ENCODE data around the gene PPP1R14B.
A peak's percentile ranks its signal among the peaks of the same experiment; 100 is the strongest.

PPP1R14B gene

DNA sequence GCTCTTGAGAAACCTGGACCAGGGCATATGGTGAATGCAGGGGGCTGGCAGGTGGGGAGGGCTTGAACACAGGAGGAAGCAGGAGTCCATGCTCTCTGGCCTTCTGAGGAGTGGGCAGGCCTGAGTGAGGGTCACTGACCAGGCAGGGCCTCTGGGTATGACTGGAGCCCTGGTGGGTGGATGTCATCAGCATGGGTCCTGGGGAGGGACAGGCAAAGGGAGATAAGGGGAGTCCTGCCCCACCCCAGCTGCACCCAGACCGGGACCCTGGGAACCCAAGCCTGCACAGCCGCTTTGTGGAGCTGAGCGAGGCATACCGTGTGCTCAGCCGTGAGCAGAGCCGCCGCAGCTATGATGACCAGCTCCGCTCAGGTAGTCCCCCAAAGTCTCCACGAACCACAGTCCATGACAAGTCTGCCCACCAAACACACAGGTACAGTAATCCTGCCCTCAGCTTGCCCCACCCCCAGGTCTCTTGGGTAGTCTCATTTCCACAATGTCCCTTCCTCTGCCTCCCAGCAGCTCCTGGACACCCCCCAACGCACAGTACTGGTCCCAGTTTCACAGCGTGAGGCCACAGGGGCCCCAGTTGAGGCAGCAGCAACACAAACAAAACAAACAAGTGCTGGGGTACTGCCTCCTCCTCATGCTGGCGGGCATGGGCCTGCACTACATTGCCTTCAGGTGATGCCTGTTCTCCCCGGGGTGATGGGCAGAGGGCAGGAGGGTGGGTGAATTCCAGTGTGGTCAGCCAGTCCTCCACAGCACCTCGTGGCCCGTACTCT is 14.4 kb downstream of the PPP1R14B start:
- ATAC-seq (replicated peaks) (no peak), DNase-seq (no peak)
- peak overlapping the region in 1 of 2 donors; percentile 49 for H3K27ac Mint-ChIP-seq
- H3K9me3 Mint-ChIP-seq = no peaks in the 10 kb centered on the region
- peaks cover 13% of the 10 kb centered on the region for H3K36me3 Mint-ChIP-seq (ENCODE audit: insufficient read depth)
- H3K4me3 Mint-ChIP-seq = peak overlapping the region; percentile 61 to 91
- H3K27me3 Mint-ChIP-seq = no peaks in the 10 kb centered on the region
- H3K4me1 Mint-ChIP-seq (ENCODE audit: low read depth in 2 of 2) = peaks cover 31 to 33% of the 10 kb centered on the region in 2 donors

GRCh38 chr11:64231546-64231945 is 15.2 kb downstream of the PPP1R14B start:
- Mint-ChIP-seq H3K36me3 (ENCODE audit: insufficient read depth) (peaks cover 16% of the 10 kb centered on the region), H3K27ac (peak overlapping the region in 1 of 2 donors; percentile 38), H3K4me3 (peak overlapping the region; percentile 91 to 93), H3K27me3 (no peaks in the 10 kb centered on the region), H3K4me1 (ENCODE audit: low read depth in 2 of 2) (peaks cover 39 to 41% of the 10 kb centered on the region in 2 donors), H3K9me3 (no peaks in the 10 kb centered on the region)
- no peak for ATAC-seq (replicated peaks)
- DNase-seq = no peak

DNA sequence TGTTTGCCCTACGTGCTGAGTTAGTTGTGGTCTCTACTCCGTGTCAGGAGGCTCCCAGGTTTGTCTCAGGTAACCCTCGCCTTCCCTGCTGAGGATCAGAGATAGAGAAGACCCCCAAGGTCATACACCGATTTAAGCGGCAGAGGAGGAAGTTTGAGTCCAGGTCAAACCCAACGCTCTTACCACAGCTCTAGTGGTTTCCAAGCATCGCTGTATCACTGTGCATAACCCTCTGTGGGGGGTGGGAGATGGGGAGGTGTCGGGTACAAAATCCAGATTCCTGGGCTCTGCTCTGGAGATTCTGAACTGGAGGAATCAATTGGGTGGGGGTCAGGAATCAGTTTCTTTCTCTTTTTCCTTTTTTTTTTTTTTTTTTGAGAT is 15.8 kb downstream of the PPP1R14B start:
- ATAC-seq (replicated peaks) (no peak), DNase-seq (no peak)
- Mint-ChIP-seq H3K27ac (peak overlapping the region; percentile 97 to 98), H3K4me1 (ENCODE audit: low read depth in 2 of 2) (peaks cover 39 to 41% of the 10 kb centered on the region in 2 donors), H3K9me3 (no peaks in the 10 kb centered on the region), H3K27me3 (no peaks in the 10 kb centered on the region), H3K36me3 (ENCODE audit: insufficient read depth) (peaks cover 16% of the 10 kb centered on the region), H3K4me3 (peak overlapping the region; percentile 91 to 93)

DNA sequence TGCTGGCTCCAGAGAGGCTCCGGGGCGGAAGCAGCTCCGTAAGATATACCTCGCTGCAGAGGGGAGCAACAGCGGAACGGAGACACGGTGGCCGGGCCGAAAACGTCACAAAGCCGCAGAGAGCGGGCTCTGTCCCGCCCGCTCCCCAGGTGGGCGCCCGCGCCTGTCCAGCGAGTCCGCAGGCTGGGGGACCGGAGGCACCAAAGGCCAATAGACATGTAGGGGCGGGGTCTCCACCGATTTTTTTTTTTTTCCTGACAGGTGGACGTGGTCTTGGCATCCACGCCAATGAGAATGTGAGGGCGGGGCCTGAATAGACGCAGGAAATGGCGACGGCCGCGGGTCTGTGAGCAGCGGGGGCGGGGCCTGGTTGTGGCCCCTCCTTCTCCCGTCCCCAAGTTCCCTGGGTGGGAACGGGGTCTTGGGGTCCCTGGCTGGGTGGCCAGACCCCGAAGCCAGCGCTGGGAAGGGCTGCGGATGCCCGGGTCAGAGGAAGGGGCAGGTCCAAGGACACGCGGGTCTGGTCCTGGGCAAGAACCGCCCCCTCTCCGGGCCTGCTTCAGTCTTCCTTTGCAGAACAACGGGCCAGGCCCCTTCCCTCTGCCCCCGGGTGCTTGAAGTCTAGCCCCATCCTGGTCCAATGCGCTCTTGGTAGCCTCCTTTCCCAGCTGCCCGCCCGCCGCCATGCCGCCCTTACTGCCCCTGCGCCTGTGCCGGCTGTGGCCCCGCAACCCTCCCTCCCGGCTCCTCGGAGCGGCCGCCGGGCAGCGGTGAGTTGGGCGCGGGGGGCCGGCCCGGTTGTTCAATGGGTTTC is 16.4 kb downstream of the PPP1R14B start, which contains the start of gene DNAJC4:
TSS of gene DNAJC4 (plus strand) at position 378 of the 814 bp plus-strand sequence. CDS start at position 685, 307 bp downstream.
- peaks cover 37 to 38% of the 10 kb centered on the region in 2 donors for H3K4me1 Mint-ChIP-seq (ENCODE audit: low read depth in 2 of 2)
- peak; percentile 50 for ATAC-seq (replicated peaks)
- H3K9me3 Mint-ChIP-seq = no peaks in the 10 kb centered on the region
- H3K4me3 Mint-ChIP-seq = peak within 1 kb of the TSS; percentile 91 to 93
- peak; percentile 83 to 86 (median 85) for DNase-seq
- H3K36me3 Mint-ChIP-seq (ENCODE audit: insufficient read depth) = peaks cover 16% of the 10 kb centered on the region
- H3K27ac Mint-ChIP-seq = peak within 1 kb of the TSS; percentile 97 to 98
- H3K27me3 Mint-ChIP-seq = no peaks in the 10 kb centered on the region

DNA sequence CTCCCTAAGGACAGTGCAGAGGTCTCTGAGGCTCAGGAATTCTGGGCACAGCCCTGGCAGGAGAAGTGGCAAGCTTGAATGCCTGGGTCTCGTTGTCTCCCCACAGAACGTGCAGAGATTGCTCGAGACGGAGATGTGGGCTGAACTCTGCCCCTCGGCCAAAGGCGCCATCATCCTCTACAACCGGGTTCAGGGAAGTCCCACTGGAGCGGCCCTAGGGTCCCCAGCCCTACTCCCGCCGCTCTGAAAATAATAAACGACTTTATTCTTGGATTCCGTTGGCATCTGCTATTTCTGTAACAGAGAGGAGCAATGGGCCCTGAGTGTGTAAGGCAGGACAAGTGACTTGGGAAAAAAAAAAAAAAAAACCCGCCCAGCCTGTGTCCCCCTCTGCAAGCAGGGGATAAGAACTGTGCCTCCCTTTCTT is 17.0 kb downstream of the PPP1R14B start:
- Mint-ChIP-seq H3K27ac (peak overlapping the region; percentile 97 to 98), H3K9me3 (no peaks in the 10 kb centered on the region), H3K36me3 (ENCODE audit: insufficient read depth) (peaks cover 16% of the 10 kb centered on the region), H3K4me1 (ENCODE audit: low read depth in 2 of 2) (peaks cover 37 to 39% of the 10 kb centered on the region in 2 donors), H3K27me3 (no peaks in the 10 kb centered on the region), H3K4me3 (peak overlapping the region; percentile 91 to 93)
- ATAC-seq (replicated peaks) (no peak), DNase-seq (no peak)

DNA sequence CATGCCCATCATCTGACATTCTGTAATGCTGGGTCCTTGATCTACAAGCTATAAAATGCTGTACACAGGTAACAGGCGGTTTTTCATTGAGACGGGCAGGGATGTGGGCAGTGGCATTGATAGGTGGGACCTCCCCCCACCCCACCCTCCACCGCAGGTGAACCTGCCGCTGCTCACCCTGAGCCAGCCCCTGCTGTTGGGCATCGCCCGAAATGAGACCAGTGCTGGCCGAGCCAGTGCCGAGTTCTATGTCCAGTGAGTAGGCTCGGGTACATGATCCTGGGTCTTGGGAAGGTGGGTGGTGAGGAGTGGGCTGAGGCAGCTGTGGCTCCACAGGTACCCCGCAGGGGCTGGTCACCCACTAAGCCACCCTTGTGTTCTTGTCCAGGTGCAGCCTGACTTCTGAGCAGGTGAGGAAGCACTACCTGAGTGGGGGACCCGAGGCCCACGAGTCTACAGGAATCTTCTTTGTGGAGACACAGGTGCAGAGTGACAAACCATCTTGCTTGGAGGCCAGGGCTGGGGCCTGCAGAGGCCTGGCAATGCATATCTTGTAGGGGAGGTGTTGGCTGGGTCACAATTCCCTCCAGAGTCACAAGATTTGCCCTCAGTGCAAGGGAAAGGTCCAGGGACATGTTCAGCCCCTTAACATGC is 17.5 kb downstream of the PPP1R14B start:
- no peaks in the 10 kb centered on the region for H3K9me3 Mint-ChIP-seq
- ATAC-seq (replicated peaks) = no peak
- peaks cover 37 to 40% of the 10 kb centered on the region in 2 donors for H3K4me1 Mint-ChIP-seq (ENCODE audit: low read depth in 2 of 2)
- peak overlapping the region; percentile 91 to 93 for H3K4me3 Mint-ChIP-seq
- H3K36me3 Mint-ChIP-seq (ENCODE audit: insufficient read depth) = peaks cover 19% of the 10 kb centered on the region
- peak overlapping the region; percentile 97 to 98 for H3K27ac Mint-ChIP-seq
- no peaks in the 10 kb centered on the region for H3K27me3 Mint-ChIP-seq
- no peak for DNase-seq

DNA sequence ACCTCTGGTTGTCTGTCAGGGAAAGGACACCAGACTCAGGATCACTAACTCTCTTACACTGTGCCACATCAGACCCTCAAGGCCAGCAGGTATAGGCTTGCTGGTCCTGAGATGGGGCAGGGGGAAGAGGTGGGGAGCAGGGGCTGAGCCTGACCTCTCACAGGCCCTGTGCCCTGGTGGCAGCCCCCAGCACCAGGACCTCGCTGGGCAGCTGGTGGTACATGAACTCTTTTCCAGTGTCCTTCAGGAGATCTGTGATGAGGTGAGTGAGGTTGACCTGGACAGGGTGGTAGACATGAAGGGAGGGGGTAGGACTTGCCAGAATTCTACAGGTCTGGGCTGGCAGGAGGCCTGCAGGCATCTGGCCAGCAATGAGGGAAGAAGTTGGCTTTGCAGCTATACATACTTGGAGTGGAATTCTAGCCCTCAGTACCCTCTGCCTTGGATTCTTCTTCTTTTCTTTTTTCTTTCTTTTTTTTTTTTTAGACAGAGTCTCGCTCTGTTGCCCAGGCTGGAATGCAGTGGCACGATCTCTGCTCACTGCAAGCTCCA is 19.3 kb downstream of the PPP1R14B start:
- peaks cover 28 to 36% of the 10 kb centered on the region in 2 donors for H3K4me1 Mint-ChIP-seq (ENCODE audit: low read depth in 2 of 2)
- H3K27me3 Mint-ChIP-seq = no peaks in the 10 kb centered on the region
- DNase-seq (no peak), ATAC-seq (replicated peaks) (no peak)
- peak overlapping the region; percentile 85 to 87 for H3K4me3 Mint-ChIP-seq
- no peaks in the 10 kb centered on the region for H3K9me3 Mint-ChIP-seq
- peak overlapping the region; percentile 87 to 94 for H3K27ac Mint-ChIP-seq
- peaks cover 31% of the 10 kb centered on the region for H3K36me3 Mint-ChIP-seq (ENCODE audit: insufficient read depth)

DNA sequence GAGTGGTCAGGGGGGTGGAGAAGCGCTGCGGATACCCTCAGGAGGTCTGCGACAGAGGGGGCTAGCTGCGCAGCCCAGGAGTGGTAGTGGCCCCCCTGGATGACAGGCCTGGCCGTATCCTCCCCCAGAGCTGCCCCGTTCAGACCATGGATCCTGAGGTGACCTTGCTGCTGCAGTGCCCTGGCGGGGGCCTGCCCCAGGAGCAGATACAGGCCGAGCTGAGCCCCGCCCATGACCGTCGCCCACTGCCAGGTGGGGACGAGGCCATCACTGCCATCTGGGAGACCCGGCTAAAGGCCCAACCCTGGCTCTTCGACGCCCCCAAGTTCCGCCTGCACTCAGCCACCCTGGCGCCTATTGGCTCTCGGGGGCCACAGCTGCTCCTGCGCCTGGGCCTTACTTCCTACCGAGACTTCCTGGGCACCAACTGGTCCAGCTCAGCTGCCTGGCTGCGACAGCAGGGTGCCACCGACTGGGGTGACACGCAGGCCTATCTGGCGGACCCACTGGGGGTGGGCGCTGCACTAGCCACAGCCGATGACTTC is 20.2 kb downstream of the PPP1R14B start:
- H3K27ac Mint-ChIP-seq = peak overlapping the region; percentile 87 to 94
- ATAC-seq (replicated peaks) (peak; percentile 49), DNase-seq (peak; percentile 49 to 55 (median 50))
- H3K36me3 Mint-ChIP-seq (ENCODE audit: insufficient read depth) = peaks cover 35% of the 10 kb centered on the region
- H3K4me1 Mint-ChIP-seq (ENCODE audit: low read depth in 2 of 2) = peaks cover 27 to 31% of the 10 kb centered on the region in 2 donors
- no peaks in the 10 kb centered on the region for H3K9me3 Mint-ChIP-seq
- H3K4me3 Mint-ChIP-seq = peak overlapping the region; percentile 85 to 87
- H3K27me3 Mint-ChIP-seq = no peaks in the 10 kb centered on the region

GRCh38 chr11:64225608-64226506 is 20.9 kb downstream of the PPP1R14B start, which contains the start of the genes NUDT22 and TRPT1:
TSS of gene NUDT22 (plus strand) at chr11:64226274. CDS start at chr11:64226653, 379 bp downstream.
TSS of gene TRPT1 (minus strand) at chr11:64226186. CDS start at chr11:64225860, 326 bp downstream.
- Mint-ChIP-seq H3K9me3 (no peaks in the 10 kb centered on the region), H3K27me3 (no peaks in the 10 kb centered on the region), H3K4me1 (ENCODE audit: low read depth in 2 of 2) (peaks cover 24 to 31% of the 10 kb centered on the region in 2 donors), H3K36me3 (ENCODE audit: insufficient read depth) (peaks cover 43% of the 10 kb centered on the region), H3K27ac (peak within 1 kb of the TSS; percentile 87 to 94), H3K4me3 (peak within 1 kb of the TSS; percentile 85 to 87)
- ATAC-seq (replicated peaks) = peak; percentile 66
- DNase-seq = peak; percentile 90 to 92 (median 90)

- Mint-ChIP-seq H3K9me3 (no peaks in the 10 kb centered on the region), H3K27me3 (no peaks in the 10 kb centered on the region), H3K36me3 (ENCODE audit: insufficient read depth) (peaks cover 42% of the 10 kb centered on the region), H3K4me3 (peak overlapping the region; percentile 85 to 87), H3K4me1 (ENCODE audit: low read depth in 2 of 2) (peaks cover 21 to 30% of the 10 kb centered on the region in 2 donors), H3K27ac (peak overlapping the region in 1 of 2 donors; percentile 94)
- DNase-seq = no peak
- no peak for ATAC-seq (replicated peaks)
These were observed 21.7 kb downstream of the PPP1R14B start for GRCh38 chr11:64224891-64225607.

DNA sequence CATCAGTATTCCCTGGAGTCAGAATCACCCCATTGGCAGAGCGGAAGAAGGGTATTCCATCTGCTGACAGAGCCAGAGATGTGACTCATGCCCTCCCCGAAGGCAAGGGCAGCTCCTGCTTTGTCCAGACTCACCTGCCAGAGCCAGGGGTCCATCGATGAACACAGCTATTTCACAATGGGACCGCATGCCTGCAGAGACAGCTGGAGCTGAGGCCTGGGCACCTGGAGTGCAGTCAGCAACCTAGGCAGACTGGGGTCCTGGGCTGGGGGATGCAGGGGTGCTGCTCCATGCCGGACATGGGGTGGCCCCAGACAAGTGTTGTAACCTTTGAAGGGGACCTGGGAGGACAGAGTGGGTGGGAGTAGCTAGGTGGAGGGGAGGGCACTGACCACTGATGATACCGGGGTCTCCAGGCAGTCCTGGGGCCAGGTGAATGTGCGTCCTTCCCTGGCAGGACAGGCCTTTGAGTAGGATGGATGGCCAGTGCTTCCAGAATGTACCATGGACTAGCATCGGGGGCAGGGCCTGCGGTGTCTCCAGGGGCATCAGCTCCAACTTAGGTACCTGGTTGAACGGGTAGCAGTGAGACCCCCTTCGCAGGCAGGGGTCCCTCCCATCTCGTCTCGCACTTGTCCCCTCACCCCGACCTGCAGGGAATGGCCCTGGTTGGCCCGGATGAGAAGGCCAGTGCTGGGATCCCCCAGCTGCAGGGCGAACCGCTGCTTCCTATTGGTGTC is 22.4 kb downstream of the PPP1R14B start:
- Mint-ChIP-seq H3K27ac (no peak overlapping the region), H3K9me3 (no peaks in the 10 kb centered on the region), H3K36me3 (ENCODE audit: insufficient read depth) (peaks cover 44% of the 10 kb centered on the region), H3K4me1 (ENCODE audit: low read depth in 2 of 2) (peaks cover 14 to 23% of the 10 kb centered on the region in 2 donors), H3K4me3 (peak overlapping the region; percentile 85 to 87), H3K27me3 (no peaks in the 10 kb centered on the region)
- ATAC-seq (replicated peaks) = no peak
- DNase-seq = no peak
